Activated naive CD8-positive, alpha-beta T cell treated with anti-CD3 and anti-CD28 coated beads, Interleukin-2, amount 50 U/mL, for 16 hours (primary cell): Measurements from ENCODE around the gene PTPRM.

ENCODE experiments used
- DNase-seq: peaks from one replicate; pipeline ENCODE4 v3.0.0-alpha.2; 2020; ENCODE audit warnings: low read depth, low spot score

PTPRM gene

GRCh38 chr18:8107426-8107825 is 540.3 kb downstream of the PTPRM start:
- no peak for DNase-seq

DNA sequence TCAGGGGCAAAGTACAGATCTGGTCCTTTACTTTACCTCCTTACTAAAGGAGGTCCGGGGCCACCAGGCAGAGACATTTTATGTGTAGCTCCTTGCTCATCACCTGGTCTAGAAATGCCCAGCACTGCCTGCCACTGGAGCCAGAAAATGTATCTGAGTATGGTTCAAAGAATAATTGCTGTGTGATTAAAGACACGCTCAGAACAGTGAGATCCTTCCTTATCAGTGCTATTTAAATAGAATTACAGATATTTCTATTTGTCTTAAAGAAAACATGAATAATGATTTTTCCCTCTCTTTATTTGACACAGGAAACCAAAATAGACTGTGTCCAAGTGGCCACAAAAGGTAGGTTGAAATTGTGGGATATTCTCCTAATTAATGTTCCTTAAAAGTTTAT is 547.4 kb downstream of the PTPRM start:
- DNase-seq: no peak

GRCh38 chr18:8116341-8117005 is 549.4 kb downstream of the PTPRM start:
- DNase-seq: no peak

DNA sequence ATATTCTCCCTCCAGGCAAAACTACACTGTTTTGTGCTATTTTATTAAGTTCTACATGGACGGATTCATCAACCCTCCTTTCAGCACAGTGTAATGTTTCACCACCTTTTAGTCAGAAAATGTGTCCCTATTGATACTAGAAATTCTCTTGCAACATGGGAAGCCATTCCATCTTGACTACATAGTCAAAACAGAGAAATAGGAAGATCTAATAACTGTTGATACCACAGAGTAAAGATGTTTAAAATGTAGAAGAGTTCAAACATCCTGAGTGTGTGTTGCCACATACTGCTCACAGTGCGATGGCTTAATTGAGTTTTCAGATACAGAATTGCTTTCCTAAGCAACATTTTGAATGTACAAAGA is 549.9 kb downstream of the PTPRM start:
- no peak for DNase-seq

- DNase-seq: no peak
Measured at GRCh38 chr18:8121101-8121500, 554.0 kb downstream of the PTPRM start.

DNA sequence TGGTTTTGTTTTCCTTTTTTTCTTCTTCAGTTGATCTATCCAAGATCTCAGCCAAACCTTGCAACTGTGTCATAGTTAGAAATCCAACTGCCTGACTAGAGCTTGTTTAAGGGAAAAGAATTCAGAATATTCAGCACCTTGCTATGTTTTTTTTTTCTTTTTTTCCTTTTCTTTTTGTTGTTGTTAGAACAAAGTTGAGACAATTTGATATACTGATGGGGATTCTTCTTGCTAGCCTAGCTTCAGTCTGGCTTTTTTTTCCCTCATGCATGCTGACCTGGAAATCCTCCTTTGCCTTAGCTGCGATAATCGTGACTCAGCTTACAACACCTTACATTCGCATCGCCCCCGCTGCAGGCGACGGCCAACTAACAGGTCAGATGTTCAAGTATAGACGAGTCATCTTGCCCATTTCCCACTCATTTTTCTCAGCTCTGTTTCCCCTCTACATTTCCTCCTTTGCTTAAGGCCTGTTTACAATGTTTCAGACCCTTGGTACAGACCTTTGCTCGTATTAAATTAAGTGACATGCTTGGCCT is 554.9 kb downstream of the PTPRM start:
- no peak for DNase-seq

DNA sequence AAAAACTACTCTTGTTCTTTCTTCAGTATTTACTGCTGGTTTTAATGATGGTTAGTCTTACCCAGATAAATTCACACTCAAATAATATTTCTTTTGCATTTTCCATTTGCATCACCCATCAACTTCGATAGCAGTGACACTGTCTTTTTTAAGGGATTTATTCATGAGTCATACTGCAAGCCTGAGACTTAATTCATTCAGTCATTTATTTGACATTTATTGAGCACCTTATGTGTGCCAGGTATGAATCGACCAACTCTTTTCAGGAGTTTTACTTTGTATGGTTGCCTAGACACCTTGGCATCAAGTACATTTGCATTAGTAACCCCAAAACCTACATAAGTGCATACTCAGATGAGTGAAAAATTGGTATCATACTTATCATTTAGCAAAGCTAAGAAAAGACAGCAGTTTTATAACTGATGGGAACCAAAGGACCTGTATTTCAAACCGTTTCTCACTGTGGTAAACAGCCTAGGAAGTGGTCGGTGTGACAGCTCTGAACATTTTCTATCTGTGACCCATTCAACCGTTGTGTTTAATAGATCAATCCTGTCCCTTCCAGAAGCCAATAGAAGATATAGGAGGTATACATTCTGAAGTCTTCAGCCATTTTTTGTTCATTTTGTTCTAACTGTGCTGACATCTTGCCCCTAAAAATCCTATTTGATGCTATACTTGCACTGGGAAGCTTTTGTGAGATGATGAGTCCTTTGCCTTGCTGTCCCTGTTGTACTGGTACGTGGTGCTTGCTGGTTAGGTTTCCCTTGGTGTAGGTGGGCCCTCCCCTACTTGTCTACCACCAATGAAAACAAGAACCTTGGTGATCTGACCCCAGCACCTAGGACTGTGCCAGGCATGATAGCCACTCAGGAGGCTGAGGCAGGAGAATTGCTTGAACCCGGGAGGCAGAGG is 557.4 kb downstream of the PTPRM start:
- no peak for DNase-seq

DNA sequence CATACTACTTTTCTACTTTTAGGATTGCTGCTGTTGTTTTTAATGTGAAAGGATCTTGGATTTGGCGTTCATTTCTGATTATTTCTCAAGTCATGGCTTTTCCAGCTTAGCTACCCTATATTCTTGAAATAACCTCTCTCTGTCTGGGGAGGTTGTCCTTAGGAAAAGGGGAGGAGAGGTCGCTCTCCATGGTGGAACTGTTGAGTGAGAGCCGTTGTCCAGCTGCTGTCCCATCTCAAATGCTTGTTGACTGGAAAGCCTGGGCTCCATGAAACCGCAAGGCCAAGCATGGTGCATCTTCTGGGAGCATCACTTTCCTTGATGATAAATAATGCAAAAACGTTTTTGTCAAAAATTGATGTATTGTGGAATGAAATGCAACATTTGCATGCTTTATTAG is 563.0 kb downstream of the PTPRM start:
- DNase-seq: no peak

- DNase-seq: no peak
Measured at GRCh38 chr18:8133032-8133431, 565.9 kb downstream of the PTPRM start.

GRCh38 chr18:8133888-8134287 is 566.8 kb downstream of the PTPRM start:
- no peak for DNase-seq

DNA sequence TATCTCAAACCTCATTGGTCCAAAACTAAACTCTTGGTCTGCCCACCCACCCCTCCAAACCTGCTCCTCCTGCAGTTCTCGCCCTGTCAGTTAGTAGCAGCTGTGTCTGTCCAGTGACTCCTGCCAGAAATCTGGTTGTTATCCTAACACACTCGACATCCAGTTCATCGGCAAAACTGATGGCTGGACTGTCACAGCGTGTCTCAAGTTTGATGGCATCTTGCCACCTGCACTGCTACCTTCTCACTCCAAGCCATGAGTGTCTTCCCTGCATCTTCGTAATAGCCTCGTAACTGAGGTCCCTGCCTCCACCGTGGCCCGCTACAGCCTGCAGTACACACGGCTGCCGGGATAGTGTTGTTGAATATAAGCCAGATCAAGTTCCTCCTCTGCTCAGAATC is 572.0 kb downstream of the PTPRM start:
- no peak for DNase-seq

- DNase-seq: no peak
Measured at GRCh38 chr18:8139891-8140406, 572.8 kb downstream of the PTPRM start.

GRCh38 chr18:8140841-8141501 is 573.9 kb downstream of the PTPRM start:
- DNase-seq: no peak

DNA sequence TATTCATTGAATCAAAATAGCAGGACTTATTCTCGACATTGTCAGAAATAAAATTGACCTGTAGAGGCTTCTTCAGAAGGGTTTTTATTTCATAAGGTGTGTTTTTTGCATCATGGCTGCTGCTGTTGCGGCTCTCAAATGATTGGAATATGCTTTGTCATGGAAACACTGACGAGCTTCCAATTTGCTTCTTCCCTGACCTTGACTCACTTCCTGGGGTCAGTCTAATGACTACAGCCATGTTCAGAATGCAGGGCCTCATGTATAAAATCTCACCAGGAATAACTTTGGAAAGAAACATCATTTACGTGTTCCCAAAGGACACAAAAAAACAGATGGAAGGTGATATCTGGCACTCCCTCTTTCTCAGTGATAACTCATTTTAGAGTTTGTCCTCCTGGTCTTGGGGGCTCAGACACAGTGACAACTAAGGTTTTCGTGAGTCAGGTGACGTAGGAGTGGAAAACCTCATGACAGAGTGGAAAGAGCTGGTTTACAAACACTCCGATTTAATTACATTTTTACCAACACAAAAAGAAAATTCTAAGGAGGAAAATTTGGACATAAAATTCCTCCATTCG is 575.1 kb downstream of the PTPRM start:
- no peak for DNase-seq

- DNase-seq: no peak
Measured at GRCh38 chr18:8142932-8143331, 575.8 kb downstream of the PTPRM start.

DNA sequence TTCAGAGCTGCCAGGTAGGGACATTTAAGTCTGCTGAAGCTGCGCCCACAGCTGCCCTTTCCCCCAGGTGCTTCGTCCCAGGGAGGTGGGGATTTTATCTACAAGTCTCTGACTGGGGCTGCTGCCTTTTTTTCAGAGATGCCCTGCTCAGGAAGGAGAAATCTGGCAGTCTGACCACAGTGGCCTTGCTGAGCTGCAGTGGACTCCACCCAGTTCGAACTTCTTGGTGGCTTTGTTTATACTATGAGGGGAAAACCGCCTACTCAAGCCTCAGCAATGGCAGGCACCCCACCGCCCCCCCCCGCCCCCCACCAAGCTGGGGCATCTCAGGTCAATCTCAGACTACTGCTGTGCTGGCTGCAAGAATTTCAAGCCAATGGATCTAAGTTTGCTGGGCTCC is 584.1 kb downstream of the PTPRM start:
- DNase-seq: no peak

- no peak for DNase-seq
Measured at GRCh38 chr18:8153887-8154583, 586.9 kb downstream of the PTPRM start.

DNA sequence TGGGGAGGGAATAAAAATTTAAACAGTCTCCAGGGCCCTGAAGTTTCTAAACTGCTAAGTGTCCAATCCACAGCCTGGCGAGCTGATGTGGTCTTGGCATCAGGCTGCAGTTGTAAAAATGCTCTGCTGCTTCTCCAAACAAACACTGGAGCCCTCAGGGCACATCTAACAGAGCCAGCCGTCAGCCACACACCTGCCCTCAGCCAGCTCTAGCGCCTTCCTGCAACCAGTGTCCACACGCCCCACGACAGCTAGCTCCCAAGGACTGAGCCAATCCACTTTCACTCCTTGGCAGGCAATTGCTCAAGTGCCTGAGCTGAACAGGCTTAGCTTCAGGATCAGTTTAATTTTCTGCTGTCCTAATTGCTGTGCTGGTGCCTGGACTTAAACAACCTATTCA is 595.7 kb downstream of the PTPRM start:
- no peak for DNase-seq

DNA sequence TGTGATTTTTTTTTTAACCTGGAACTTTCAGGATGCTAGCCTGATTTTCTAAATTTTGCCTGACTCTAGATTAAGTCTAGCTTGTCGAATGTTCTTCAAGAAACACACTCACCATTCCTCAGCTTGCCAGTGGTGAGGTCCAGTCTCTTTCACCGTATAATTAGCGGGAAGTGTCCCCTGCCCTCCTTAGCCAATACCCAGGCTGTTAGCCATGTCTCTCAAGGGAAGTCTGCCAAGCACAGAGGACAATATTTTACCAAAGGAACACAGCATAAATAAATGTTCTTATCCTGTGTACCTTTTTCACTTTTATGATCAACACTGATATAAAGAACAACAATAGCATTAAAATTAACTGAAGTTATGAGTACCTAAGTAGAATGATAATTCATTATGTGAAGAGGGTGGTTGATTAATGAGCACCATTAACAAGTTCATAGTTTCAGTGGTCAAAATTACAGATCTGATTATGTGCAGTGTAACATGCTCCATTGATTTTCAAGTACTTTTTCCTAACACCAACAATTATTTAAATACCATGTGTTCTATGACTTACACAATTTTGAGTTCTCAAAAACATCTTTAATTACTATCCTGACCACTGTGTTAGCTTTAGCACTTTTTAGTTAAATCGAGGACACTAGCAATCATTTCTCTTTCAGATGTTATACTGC is 596.3 kb downstream of the PTPRM start:
- no peak for DNase-seq

DNA sequence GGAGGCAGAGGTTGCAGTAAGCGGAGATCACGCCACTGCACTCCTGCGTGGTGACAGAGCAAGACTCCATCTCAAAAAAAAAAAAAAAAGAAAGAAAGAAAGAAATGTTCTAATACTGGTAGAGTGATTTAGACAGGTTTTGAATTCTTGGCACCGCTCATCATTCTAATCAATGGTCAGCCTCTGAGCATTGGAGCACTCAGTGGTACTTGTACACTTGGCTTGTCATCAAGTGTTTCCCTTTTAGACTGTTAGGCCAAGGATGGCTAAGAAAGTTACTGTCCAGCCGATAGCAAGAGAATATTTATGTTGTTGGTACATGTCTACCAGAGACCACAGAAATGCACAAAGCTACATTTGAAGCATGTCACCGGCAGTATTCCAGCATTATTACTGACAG is 598.0 kb downstream of the PTPRM start:
- DNase-seq: no peak

DNA sequence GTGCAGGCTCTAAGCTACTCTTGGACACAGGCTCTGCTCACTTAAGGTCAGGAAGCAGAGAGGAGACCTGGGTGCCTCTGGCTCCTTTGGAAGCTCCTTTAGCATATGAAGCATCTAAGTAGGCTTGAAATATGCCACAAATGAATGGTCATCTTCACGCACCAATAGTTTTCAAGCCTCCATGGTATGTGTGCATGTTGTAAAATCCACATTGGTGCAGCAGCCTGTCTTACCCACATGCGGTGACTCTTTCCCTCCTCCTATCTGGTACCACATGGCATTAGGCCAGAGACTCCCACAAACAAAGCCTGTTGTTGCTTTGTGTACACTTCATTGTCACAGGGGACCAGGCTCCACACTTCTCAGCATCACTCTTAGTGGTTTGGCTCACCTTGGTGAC is 599.9 kb downstream of the PTPRM start:
- no peak for DNase-seq
